M059J (cell line): ENCODE data around the gene OCA2. TPM values are rescaled to one million over a fixed set of nuclear protein-coding genes. Genes with fewer than 3 reads are reported as not detected.

Experiments used
- DNase-seq: peaks from one replicate; pipeline ENCODE4 v3.0.0-alpha.2; 2012; ENCODE audit warnings: low read depth
- total RNA-seq: library from RNA; depleted of rRNA; stranded (reverse); fragments of >200 nt; shearing (Covaris generic); gene quantifications from 2 replicates; pipeline ENCODE4 v1.2.3, GENCODE V29; 2014

Gene OCA2
- total RNA-seq, 1 experiment from 2014 or later = not detected

DNA sequence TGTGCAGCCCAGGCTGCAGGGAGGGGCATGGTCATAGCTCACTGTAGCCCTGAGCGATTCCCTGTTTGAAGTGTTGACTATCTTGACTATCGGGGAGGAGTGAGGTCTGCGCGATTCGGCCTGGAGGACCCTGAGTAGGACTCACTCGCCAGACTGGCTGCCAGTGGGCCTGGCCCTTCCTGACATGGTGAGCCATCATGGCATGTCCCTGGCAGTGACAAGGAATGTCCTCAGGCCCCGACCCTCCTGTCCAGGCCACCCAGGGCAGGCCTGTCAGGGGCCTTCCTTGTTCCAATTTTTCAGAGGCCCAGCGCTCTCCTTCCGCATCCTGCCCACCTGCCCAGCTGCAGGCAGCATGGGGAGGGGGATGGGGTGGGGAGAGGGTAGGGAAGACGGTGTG, 5.2 kb upstream of the OCA2 start:
- DNase-seq = no peak

GRCh38 chr15:28103831-28104230, 4.7 kb upstream of the OCA2 start:
- DNase-seq = no peak

DNA sequence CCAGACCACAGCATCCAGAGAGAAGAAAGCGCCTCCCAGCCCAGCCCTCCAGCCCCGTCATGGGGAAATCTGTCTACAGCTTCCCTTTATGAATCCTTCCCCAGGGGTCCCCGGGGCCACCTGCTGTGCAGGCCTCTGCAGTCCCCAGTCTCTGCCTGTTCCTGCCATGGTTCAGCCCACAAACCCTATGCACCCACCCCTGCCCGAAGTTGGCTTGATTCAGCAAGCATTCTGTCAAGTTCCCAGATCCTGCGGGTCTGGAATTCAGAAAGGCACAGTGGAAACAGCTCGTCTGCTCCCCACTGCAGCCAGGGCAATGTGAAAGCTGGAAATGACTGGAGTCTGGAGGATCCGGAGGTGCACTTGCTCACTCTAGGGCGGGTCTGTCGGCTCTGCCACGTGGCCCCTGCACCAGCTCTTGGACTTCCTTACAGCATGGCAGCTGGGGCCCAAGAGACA, 2.9 kb upstream of the OCA2 start:
- no peak for DNase-seq

DNA sequence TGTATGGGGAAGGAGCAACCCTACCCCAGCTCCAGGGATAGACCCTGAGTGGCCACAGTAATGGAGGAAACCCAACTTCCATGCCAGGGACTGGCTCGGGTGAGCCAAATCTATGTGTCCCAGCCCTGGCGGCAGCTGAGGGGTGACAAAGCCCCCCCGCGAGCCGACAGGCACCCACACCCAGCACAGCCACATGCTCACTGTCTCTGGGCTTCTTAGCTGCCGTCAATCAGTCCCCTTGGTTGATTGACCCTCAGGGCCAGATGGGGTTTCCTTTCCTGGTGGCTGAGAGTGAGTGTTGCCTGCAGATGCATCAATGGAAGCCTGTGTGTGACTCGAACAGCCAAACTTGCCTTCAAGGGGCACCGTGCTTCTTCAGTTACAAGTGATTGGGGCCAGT, 2.1 kb upstream of the OCA2 start:
- no peak for DNase-seq

- no peak for DNase-seq
These were observed 1.5 kb upstream of the OCA2 start for GRCh38 chr15:28100516-28101195.

- no peak for DNase-seq
These were observed 533 bp upstream of the OCA2 start for GRCh38 chr15:28099555-28100140.

GRCh38 chr15:28098360-28098765, 752 bp downstream of the OCA2 start:
- DNase-seq = no peak

GRCh38 chr15:28097656-28098359, 1.3 kb downstream of the OCA2 start:
- DNase-seq = no peak

- DNase-seq = no peak
These were observed 2.3 kb downstream of the OCA2 start for GRCh38 chr15:28096670-28097431.

GRCh38 chr15:28096411-28096669, 2.8 kb downstream of the OCA2 start:
- DNase-seq = no peak

DNA sequence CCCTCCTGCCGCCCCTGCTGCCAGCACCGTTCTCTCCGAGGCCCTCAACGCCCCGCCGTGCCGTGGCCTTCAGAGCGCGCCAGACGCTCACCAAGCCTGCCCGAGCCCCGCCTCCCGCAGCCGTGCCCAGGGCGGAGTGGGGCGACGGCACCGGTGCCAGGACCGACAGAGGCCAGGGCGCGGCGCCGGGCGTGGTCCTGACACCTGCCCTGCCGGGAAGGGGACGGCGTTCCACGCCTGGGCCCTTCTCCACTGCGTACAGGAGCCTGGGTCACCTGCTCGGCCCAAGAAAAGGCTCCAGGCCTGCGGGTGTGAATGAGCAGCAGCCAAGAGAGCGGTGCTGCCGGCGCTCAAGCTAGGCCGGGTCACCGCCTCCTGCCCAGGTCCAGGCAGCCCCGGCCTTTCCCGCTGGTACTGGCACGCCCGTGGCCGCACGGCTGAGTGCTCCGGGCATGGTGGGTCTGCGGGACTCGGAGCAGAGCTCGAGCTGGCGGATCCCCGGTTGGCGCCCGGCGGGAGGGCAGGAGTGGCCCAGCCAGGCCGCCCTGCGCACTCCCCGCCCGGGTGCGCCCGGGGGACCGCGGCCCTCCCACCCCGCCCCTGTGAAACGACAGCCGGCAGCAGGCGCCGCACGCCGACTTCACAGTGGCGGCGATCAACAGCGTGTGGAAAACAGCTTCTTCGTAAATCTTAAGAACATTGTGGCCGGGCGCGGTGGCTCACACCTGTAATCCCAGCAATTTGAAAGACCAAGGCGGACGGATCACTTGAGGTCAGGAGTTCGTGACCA, 4.2 kb downstream of the OCA2 start:
- DNase-seq = peak; percentile 16

DNA sequence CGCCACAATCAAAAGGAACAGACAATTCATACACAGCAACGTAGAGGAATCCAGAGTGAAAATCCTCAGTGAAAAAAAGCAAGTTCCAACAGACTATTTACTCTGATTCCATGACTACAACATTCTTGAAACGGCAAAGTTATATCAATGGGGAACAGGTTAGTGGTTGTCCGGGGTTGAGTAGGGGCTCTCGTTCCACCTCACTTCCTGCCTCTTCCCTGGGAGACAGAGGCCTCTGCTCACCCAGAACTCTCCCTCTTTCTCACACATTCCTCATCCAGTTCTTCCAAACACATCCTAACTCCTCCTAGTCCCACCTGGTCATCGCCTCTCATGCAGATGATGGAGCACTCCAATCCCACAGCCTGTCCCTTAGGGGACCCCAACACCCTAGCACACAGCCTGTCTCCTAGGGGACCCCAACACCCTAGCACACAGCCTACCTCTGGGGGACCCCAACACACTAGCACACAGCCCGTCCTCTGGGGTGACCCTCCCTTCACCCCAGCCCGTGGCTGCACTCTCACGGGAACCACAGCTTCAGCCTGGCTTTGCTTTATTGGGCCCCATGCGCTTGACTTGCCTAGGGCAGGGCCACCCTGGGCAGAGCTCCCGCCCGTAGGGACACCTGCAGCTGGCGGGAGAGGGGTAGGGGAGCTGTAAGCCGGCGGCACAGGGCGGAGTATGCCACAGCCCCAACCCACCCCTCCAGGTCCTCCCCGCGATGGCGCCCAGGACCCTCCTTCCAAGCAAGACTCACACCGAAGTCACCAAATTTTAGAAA, 5.2 kb downstream of the OCA2 start:
- no peak for DNase-seq

DNA sequence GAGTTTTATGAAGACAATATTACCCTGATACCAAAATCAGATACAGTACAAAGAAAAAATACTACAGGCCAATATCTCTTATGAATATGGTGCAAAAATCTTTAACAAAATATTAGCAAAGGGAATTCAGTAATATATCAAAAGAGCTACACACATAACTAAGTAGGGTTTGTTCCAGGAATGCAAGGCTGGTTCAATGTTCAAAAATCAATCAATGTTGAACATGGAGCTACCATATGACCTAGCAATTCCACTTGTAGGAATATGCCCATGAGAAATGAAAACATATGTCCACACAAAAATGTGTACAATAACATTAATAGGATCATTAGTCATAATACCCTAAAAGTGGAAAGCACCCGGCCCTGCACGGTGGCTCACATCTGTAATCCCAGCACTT, 7.8 kb downstream of the OCA2 start:
- no peak for DNase-seq

GRCh38 chr15:28086175-28086703, 12.9 kb downstream of the OCA2 start:
- peak; percentile 49 for DNase-seq

DNA sequence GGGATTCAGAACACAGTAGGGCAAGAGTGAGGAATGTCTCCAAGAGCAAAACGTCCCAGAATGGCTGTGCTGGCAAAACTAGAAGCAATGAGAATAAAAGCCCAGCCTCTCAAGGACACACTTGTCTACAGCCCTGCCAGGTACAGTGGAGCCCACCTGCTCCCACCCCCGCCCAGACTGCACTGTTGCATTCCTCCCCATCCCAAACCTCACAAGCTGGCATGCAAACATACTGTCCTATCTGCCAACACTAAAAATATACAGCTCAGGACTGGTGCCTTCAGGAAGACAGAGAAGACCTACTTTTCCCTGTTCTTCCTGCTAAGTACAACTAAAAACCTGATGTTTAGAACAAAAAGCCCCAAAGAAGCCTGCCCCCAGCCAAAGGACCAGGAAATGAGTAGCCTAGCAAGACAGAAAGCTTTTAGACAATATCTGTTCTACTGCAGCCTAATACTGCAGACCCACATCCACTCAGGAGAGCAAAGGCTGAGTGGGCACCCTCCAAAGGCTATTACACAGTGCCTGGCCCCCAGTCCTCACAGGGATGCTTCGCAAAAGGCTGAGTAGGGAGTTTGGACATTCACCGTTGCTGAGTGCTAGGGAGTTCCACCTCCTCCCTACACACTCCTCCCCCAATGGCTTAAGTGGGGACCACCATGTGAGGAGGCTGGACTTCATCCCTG, 13.5 kb downstream of the OCA2 start:
- no peak for DNase-seq

- no peak for DNase-seq
These were observed 14.6 kb downstream of the OCA2 start for GRCh38 chr15:28084547-28084946.

DNA sequence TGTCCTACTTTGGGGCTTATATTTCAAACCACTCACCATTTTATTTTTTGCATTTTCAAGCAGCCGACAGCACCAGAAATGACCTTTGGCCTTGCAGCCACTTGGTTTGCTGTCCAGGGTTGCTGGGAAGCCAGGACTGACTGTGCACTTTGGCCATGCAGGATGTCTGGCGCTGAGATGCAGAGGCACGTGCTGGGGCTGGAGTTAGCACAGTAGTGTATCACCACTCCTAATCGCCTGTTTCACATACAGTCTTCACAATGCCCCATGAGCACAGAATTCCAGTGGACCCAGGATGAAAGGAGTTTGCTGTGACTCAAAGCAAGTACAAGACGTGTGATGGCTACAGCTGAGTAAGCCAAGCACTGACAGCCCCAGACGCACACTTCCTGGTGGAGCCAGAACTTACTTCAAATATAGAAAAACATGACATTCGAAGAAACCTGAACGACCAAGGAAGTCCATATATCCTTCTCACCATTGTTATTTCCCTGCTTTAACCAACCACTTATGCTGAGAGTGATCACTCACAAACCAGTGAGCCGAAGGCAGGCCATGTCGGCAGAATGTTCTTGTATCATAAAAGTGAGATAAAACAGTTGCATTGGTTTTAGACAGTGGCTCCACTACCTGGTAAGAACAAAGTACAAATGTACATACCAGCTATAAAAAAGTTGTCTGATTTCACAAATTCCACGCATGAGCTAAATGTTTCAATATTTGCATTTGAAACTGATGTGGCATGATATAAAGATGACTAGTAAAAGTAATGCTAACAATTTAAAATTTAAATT, 16.0 kb downstream of the OCA2 start:
- no peak for DNase-seq

GRCh38 chr15:28081594-28081993, 17.5 kb downstream of the OCA2 start:
- no peak for DNase-seq

DNA sequence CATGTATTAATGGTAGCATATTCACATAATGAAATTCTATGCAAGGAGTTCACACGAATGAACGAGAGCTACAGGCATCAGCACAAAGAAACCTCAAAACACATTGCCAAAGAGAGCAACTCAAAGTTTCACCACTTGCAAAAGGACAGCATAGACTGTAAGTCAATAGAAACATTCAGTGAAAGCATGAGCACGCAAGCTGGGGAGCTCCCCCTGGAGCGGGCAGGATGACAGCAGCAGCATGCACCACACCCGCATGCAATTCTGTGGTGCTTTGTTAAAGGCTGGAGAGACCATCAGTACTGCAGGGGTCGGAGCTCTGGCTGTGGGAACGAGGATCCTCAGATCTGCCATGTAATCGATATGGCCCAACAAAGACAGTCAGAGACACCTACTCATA, 18.7 kb downstream of the OCA2 start:
- no peak for DNase-seq
